ENCODE measurements around the gene MAP1B. TPM values are rescaled to one million over a fixed set of nuclear protein-coding genes. Genes with fewer than 3 reads are reported as not detected.

The MAP1B gene
- total and polyA plus RNA-seq, 10 donors = 0.68 to 17.3 (median 9.8) TPM

GRCh38 chr5:72152545-72152944 lies 45.3 kb downstream of the MAP1B start:
- DNase-seq = no peak
- Histone ChIP-seq H3K27me3 (replicated peaks in 1 of 7) (no peaks in the 10 kb centered on the region), H3K4me3 (no peak overlapping the region), H3K27ac (peak overlapping the region in 2 of 8 donors; percentile 41 to 72), H3K36me3 (no peaks in the 10 kb centered on the region), H3K4me1 (peaks cover 0 to 8% (median 0%) of the 10 kb centered on the region in 6 donors), H3K9me3 (no peaks in the 10 kb centered on the region)
- 85 to 96% (median 91%) methylated on average over 8 of the region's 8 CpGs for WGBS, 5 donors
- TF ChIP-seq CTCF (IDR thresholded peaks at IDR 0.05 in 8 of 11, conservative IDR thresholded peaks at IDR 0.05 in 3 of 11) = no peak
- TF ChIP-seq POLR2AphosphoS5 (IDR thresholded peaks at IDR 0.05) = no peak
- TF ChIP-seq POLR2A (IDR thresholded peaks at IDR 0.05) = no peak
- intact Hi-C loops (cut with DNase I; ENCODE audit: low total_unique reads) = no loop called here

- H3K9me3 ChIP-seq = no peaks in the 10 kb centered on the region
- intact Hi-C loops (cut with DNase I; ENCODE audit: low total_unique reads) = no loop called here
- H3K36me3 ChIP-seq = no peaks in the 10 kb centered on the region
- no peaks in the 10 kb centered on the region for H3K27me3 ChIP-seq (replicated peaks in 1 of 7)
- H3K4me3 ChIP-seq = no peak overlapping the region
- WGBS, 5 donors = 76 to 85% (median 82%) methylated on average over 4 of the region's 4 CpGs
- peaks cover 0 to 8% (median 0%) of the 10 kb centered on the region in 6 donors for H3K4me1 ChIP-seq
- no peak for DNase-seq
- no peak overlapping the region for H3K27ac ChIP-seq
- no peak for TF ChIP-seq CTCF (IDR thresholded peaks at IDR 0.05 in 8 of 11, conservative IDR thresholded peaks at IDR 0.05 in 3 of 11)
- TF ChIP-seq POLR2AphosphoS5 (IDR thresholded peaks at IDR 0.05) = no peak
- no peak for TF ChIP-seq POLR2A (IDR thresholded peaks at IDR 0.05)
Observed at GRCh38 chr5:72153551-72153950, 46.3 kb downstream of the MAP1B start.

GRCh38 chr5:72154076-72154756 lies 46.9 kb downstream of the MAP1B start:
- Histone ChIP-seq H3K4me1 (peaks cover 0 to 8% (median 0%) of the 10 kb centered on the region in 6 donors), H3K36me3 (no peaks in the 10 kb centered on the region), H3K27me3 (replicated peaks in 1 of 7) (no peaks in the 10 kb centered on the region), H3K27ac (peak overlapping the region in 2 of 8 donors; percentile 19 to 20), H3K4me3 (no peak overlapping the region), H3K9me3 (no peaks in the 10 kb centered on the region)
- 82 to 86% (median 83%) methylated on average over 5 of the region's 5 CpGs for WGBS, 5 donors
- TF ChIP-seq CTCF (IDR thresholded peaks at IDR 0.05 in 8 of 11, conservative IDR thresholded peaks at IDR 0.05 in 3 of 11) (no peak), POLR2AphosphoS5 (IDR thresholded peaks at IDR 0.05) (peak in 1 of 3 donors; percentile 56)
- DNase-seq = no peak
- intact Hi-C loops (cut with DNase I; ENCODE audit: low total_unique reads) = no loop called here

GRCh38 chr5:72156946-72157624 lies 49.8 kb downstream of the MAP1B start:
- TF ChIP-seq POLR2AphosphoS5 (IDR thresholded peaks at IDR 0.05) (no peak), POLR2A (IDR thresholded peaks at IDR 0.05) (no peak), CTCF (IDR thresholded peaks at IDR 0.05 in 8 of 11, conservative IDR thresholded peaks at IDR 0.05 in 3 of 11) (no peak)
- intact Hi-C loops (cut with DNase I; ENCODE audit: low total_unique reads) = no loop called here
- DNase-seq = no peak
- H3K4me1 ChIP-seq = peaks cover 0 to 5% (median 0%) of the 10 kb centered on the region in 6 donors
- WGBS, 5 donors = 72 to 81% (median 73%) methylated on average over 5 of the region's 5 CpGs
- no peaks in the 10 kb centered on the region for H3K9me3 ChIP-seq
- no peaks in the 10 kb centered on the region for H3K27me3 ChIP-seq (replicated peaks in 1 of 7)
- no peak overlapping the region for H3K4me3 ChIP-seq
- H3K27ac ChIP-seq = no peak overlapping the region
- H3K36me3 ChIP-seq = no peaks in the 10 kb centered on the region
